PC-3 (cell line): ENCODE data around the gene ZNF561. TPM values are rescaled to one million over a fixed set of nuclear protein-coding genes. Genes with fewer than 3 reads are reported as not detected.
"Not testable (repeated sequence)": the region's sequence is repeated elsewhere in the genome, so short reads cannot be mapped to it uniquely, and the experiment has no call there.

Experiments
- ATAC-seq: fragments of 200-7000 bp; cut with Tn5 transposase; 2 replicates; pipeline ENCODE4 v1.9.1; 2020; ENCODE audit warnings: mild to moderate bottlenecking, moderate library complexity
- BruUV-seq: library from RNA; stranded (reverse); fragments of 400-500 nt; replicated peaks from 2 replicates; lab custom pipeline; 2021; lab: Mats Ljungman, UMichigan
- CTCF ChIA-PET: fragments of 300-600 bp; sonication (Branson Sonifier 250); formaldehyde crosslinking; loops from one replicate; lab custom pipeline; 2022; ENCODE audit warnings: antibody characterized with exemption; lab: Charles Lee
- POLR2A ChIA-PET: fragments of 300-600 bp; sonication (Branson Sonifier 250); formaldehyde crosslinking; loops from one replicate; lab custom pipeline; 2022; ENCODE audit warnings: antibody characterized with exemption; ENCODE audit not compliant: unreplicated experiment; lab: Charles Lee
- DNase-seq: peaks from one replicate; pipeline ENCODE4 v3.0.0-alpha.2; 2015
- H2AFZ ChIP-seq: fragments of 300-600 bp; sonication (generic); 2 replicates; pipeline ENCODE4 v1.6.0; 2016; ENCODE audit warnings: antibody characterized with exemption, low read length
- H3F3A ChIP-seq: fragments of 300-600 bp; sonication (generic); one replicate; pipeline ENCODE4 v1.6.0; 2017; ENCODE audit warnings: antibody characterized with exemption, low read length, control low read depth, mild to moderate bottlenecking; ENCODE audit not compliant: unreplicated experiment
- H3K27ac ChIP-seq: fragments of 300-600 bp; sonication (generic); 2 replicates; pipeline ENCODE4 v1.5.1; 2016; ENCODE audit warnings: mild to moderate bottlenecking, low read length
- H3K27me3 ChIP-seq: fragments of 300-600 bp; sonication (generic); 2 replicates; pipeline ENCODE4 v1.6.1; 2016; ENCODE audit warnings: low read length, mixed read lengths
- H3K36me3 ChIP-seq: fragments of 300-600 bp; sonication (generic); 2 replicates; pipeline ENCODE4 v1.6.1; 2016; ENCODE audit warnings: low read depth, mixed run types, low read length, mixed read lengths
- H3K4me1 ChIP-seq: fragments of 300-600 bp; sonication (generic); 2 replicates; pipeline ENCODE4 v1.5.1; 2016; ENCODE audit warnings: low read length; ENCODE audit not compliant: insufficient read depth
- H3K4me2 ChIP-seq: fragments of 300-600 bp; sonication (generic); 2 replicates; pipeline ENCODE4 v1.6.0; 2016; ENCODE audit warnings: low read length
- H3K4me3 ChIP-seq: fragments of 300-600 bp; sonication (generic); 2 replicates; pipeline ENCODE4 v1.5.1; 2016; ENCODE audit warnings: mild to moderate bottlenecking, low read length, mixed read lengths
- H3K79me2 ChIP-seq: fragments of 300-600 bp; sonication (generic); 2 replicates; pipeline ENCODE4 v1.6.1; 2017; ENCODE audit warnings: low read length, mixed read lengths
- H3K9ac ChIP-seq: fragments of 300-600 bp; sonication (generic); 2 replicates; pipeline ENCODE4 v1.6.0; 2016; ENCODE audit warnings: mild to moderate bottlenecking, low read length
- H3K9me2 ChIP-seq: fragments of 300-600 bp; sonication (generic); replicated peaks from 2 replicates; pipeline ENCODE4 v1.6.1; 2016; ENCODE audit warnings: mixed run types, low read length, mixed read lengths
- H3K9me3 ChIP-seq: fragments of 300-600 bp; sonication (generic); 2 replicates; pipeline ENCODE4 v1.6.1; 2016; ENCODE audit warnings: low read length, mixed read lengths
- H4K20me1 ChIP-seq: fragments of 300-600 bp; sonication (generic); 2 replicates; pipeline ENCODE4 v1.6.1; 2016; ENCODE audit warnings: low read length, mixed read lengths
- EZH2 ChIP-seq: fragments of 300-600 bp; sonication (generic); IDR thresholded peaks from one replicate; pipeline ENCODE4 v1.6.1; 2017; ENCODE audit warnings: antibody characterized with exemption, mild to moderate bottlenecking, low read length; ENCODE audit not compliant: unreplicated experiment
- EZH2phosphoT487 ChIP-seq: fragments of 300-600 bp; sonication (generic); IDR thresholded peaks from 2 replicates; pipeline ENCODE4 v1.6.1; 2018; ENCODE audit warnings: mild to moderate bottlenecking, antibody characterized with exemption, low read length, borderline replicate concordance
- intact Hi-C: fragments of 100-400 bp; cut with micrococcal nuclease; formaldehyde crosslinking; loops from 2 replicates; pipeline ENCODE4 v1.9.0; 2023
- total RNA-seq: library from RNA; depleted of rRNA; stranded (reverse); fragments of >200 nt; gene quantifications from 2 replicates; pipeline ENCODE4 v1.2.3, GENCODE V29; 2014
- TF ChIP-seq, protein P1 (sequence below): fragments of 300-600 bp; sonication (generic); conservative IDR thresholded peaks from 2 replicates; pipeline ENCODE4 v1.5.1; 2017; ENCODE audit warnings: antibody characterized with exemption, low read depth, mild to moderate bottlenecking, low read length

Gene ZNF561
- total RNA-seq, 1 experiment from 2014 or later, result 20.1 TPM

DNA sequence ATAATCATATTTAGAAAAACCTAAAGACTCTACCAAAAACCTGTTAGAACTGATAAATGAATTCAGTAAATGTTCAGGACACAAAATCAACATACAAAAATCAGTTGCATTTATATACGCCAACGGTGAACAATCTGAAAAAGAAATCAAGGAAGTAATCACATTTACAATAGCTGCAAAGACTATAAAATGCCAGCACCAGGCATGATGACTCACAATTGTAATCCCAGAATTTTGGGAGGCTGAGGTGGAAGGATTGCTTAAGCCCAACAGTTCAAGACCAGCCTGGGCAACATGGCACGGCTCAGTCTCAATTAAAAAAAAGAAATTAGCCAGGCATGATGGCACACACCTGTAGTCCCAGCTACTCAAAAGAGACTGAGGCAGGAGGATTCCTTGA lies 46.9 kb upstream of the ZNF561 start:
- H4K20me1 ChIP-seq, result no peaks in the 10 kb centered on the region
- no peaks in the 10 kb centered on the region for H3K27me3 ChIP-seq
- TF ChIP-seq EZH2 (no peak), EZH2phosphoT487 (no peak)
- TF ChIP-seq, protein P1, sequence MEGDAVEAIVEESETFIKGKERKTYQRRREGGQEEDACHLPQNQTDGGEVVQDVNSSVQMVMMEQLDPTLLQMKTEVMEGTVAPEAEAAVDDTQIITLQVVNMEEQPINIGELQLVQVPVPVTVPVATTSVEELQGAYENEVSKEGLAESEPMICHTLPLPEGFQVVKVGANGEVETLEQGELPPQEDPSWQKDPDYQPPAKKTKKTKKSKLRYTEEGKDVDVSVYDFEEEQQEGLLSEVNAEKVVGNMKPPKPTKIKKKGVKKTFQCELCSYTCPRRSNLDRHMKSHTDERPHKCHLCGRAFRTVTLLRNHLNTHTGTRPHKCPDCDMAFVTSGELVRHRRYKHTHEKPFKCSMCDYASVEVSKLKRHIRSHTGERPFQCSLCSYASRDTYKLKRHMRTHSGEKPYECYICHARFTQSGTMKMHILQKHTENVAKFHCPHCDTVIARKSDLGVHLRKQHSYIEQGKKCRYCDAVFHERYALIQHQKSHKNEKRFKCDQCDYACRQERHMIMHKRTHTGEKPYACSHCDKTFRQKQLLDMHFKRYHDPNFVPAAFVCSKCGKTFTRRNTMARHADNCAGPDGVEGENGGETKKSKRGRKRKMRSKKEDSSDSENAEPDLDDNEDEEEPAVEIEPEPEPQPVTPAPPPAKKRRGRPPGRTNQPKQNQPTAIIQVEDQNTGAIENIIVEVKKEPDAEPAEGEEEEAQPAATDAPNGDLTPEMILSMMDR, result no peak
- ATAC-seq, result no peak
- ChIA-PET POLR2A (no interaction called here), CTCF (no interaction called here)
- no peak overlapping the region for H2AFZ ChIP-seq
- intact Hi-C loops, result no loop called here
- peaks cover 49% of the 10 kb centered on the region for H3K9me3 ChIP-seq
- no peaks in the 10 kb centered on the region for H3F3A ChIP-seq
- H3K9ac ChIP-seq, result no peak overlapping the region
- H3K36me3 ChIP-seq, result peaks cover 75% of the 10 kb centered on the region
- H3K27ac ChIP-seq, result no peak overlapping the region
- peaks cover 100% of the 10 kb centered on the region for H3K79me2 ChIP-seq
- DNase-seq, result no peak
- no peak overlapping the region for H3K4me2 ChIP-seq
- no peak overlapping the region for H3K4me3 ChIP-seq
- BruUV-seq, result no TSS peak
- H3K4me1 ChIP-seq, result no peaks in the 10 kb centered on the region
- no peaks in the 10 kb centered on the region for H3K9me2 ChIP-seq

DNA sequence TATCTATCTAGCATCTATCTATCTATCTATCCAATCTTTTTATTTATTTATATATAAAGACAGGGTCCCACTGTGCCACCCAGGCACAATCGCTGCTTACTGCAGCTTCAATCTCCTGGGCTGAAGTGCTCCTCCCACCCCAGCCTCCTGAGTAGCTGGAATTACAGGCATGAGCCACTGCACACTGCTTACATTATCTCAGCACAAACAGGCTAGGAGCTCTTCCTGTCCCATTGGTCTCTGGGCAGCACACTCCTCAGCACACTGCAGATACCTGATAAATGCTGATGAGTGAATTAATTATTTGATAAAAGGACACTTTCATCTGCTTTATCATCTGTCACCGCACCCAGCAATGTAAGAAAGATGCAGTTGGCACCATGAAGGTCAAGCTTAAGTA lies 37.7 kb upstream of the ZNF561 start:
- TF ChIP-seq EZH2 (no peak), EZH2phosphoT487 (no peak)
- TF ChIP-seq, protein P1, result no peak
- intact Hi-C loops, result no loop called here
- DNase-seq (no peak), ATAC-seq (no peak)
- Histone ChIP-seq H3K4me1 (no peaks in the 10 kb centered on the region), H3K36me3 (peaks cover 68% of the 10 kb centered on the region), H4K20me1 (no peaks in the 10 kb centered on the region), H3K27ac (no peak overlapping the region), H3K4me3 (no peak overlapping the region), H3K4me2 (no peak overlapping the region), H2AFZ (no peak overlapping the region), H3K9me2 (no peaks in the 10 kb centered on the region), H3K79me2 (peaks cover 40% of the 10 kb centered on the region), H3K9ac (no peak overlapping the region), H3F3A (no peaks in the 10 kb centered on the region), H3K27me3 (no peaks in the 10 kb centered on the region), H3K9me3 (peaks cover 14% of the 10 kb centered on the region)
- BruUV-seq, result no TSS peak
- ChIA-PET POLR2A (no interaction called here), CTCF (no interaction called here)

DNA sequence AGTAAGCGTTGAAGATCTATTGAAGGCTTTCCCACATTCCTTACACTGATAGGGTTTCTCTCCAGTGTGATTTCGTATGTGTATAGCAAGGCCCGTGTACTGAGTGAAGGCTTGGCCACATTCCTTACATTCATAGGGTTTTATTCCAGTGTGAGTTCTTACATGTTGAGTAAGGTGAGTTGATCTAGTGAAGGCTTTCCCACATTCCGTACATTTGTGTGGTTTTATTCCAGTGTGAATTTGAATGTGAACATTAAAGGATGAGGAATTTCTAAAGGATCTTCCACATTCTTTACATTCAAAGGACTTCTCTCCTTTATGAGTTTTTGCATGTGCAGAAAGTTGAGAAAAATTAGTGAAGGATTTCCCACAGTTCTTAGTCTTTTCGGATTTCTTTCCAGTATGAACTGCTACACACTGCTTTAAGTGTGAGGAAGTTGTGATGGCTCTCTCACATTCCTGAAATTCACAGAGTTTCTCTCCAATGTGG lies 32.1 kb upstream of the ZNF561 start:
- not testable (repeated sequence) for BruUV-seq
- Histone ChIP-seq H3K36me3 (peaks cover 83% of the 10 kb centered on the region), H3K9me3 (peaks cover 44% of the 10 kb centered on the region)

DNA sequence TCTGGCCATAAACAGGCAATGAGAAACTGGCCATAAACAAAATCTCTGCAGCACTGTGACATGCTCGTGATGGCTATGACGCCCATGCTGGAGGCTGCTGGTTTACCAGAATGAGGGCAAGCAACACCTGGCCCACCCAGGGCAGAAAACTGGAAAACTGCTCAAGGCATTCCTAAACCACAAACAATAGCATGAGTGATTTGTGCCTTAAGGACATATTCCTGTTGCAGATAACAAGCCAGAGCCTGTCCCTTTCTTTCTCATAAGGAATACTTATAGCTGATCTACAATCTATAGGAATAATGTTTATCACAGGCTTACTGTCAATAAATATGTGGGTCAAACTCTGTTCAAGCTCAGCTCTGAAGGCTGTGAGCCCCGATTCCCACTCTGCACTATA lies 30.4 kb upstream of the ZNF561 start:
- H3K27me3 ChIP-seq, ATAC-seq, CTCF ChIA-PET, H3K27ac ChIP-seq, DNase-seq, POLR2A ChIA-PET, H2AFZ ChIP-seq, BruUV-seq, H3K4me2 ChIP-seq, intact Hi-C loops, H3K4me1 ChIP-seq, H4K20me1 ChIP-seq, H3F3A ChIP-seq, H3K9me2 ChIP-seq, H3K9ac ChIP-seq, H3K4me3 ChIP-seq: not testable (repeated sequence)
- peaks cover 44% of the 10 kb centered on the region for H3K9me3 ChIP-seq
- peaks cover 72% of the 10 kb centered on the region for H3K36me3 ChIP-seq
- H3K79me2 ChIP-seq, result peaks cover 14% of the 10 kb centered on the region; the same call in 1 of the 2 replicates

More for the DNA sequence above, 32.1 kb upstream of the ZNF561 start:
- ATAC-seq, intact Hi-C loops, H3K27ac ChIP-seq, H4K20me1 ChIP-seq, H3K4me2 ChIP-seq, H3K4me1 ChIP-seq, DNase-seq, H3K4me3 ChIP-seq, POLR2A ChIA-PET, H3K9ac ChIP-seq, H3K9me2 ChIP-seq, CTCF ChIA-PET, H3K27me3 ChIP-seq, H3F3A ChIP-seq, H2AFZ ChIP-seq: not testable (repeated sequence)
- peaks cover 14% of the 10 kb centered on the region; the same call in 1 of the 2 replicates for H3K79me2 ChIP-seq
